GM18508 (cell line): ENCODE data around the gene TPBGL.

ENCODE experiments used
- ATAC-seq: cut with Tn5 transposase; IDR thresholded peaks from one replicate; pipeline ENCODE4 v1.9.1; 2021; ENCODE audit warnings: moderate number of reproducible peaks; ENCODE audit not compliant: insufficient read depth, unreplicated experiment

TPBGL gene

DNA sequence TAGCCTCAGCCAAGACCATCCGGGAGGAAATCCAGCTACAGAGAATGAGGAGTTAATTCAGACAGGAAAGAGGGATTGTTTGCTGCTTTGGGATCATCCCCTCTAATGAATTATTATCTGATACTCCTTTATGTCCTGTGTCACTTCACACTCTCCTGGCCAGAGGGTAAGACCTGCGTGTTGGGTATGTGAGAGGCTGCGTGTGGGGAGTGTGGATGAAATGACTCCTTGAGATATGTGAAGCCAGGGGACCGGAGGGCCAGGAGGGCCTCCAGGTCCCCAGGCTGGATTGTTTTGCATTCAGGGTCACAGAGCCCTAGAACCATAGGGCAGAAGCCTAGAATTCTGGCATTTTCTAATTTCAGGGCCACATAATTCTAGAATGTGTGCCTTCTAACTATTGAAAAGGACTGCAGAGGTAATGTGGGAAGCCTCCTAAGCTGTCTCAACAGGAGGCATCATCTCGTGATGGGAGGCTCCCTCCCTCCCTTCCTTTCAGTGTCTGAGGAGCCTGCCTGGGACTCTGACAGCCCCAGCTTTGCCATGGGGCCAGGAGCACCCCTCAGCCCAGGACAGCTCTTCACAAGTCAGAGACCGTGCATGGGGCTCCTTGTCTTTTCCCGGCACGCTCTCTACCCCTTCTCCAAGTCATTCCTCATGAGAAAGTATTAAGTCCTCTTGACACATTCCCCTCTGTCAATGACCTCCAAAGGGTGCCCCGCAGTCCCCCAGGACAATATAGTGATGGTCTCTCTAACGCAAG, 3.7 kb downstream of the TPBGL start:
- no peak for ATAC-seq

- no peak for ATAC-seq
These were observed 4.9 kb downstream of the TPBGL start for GRCh38 chr11:75245356-75246005.

DNA sequence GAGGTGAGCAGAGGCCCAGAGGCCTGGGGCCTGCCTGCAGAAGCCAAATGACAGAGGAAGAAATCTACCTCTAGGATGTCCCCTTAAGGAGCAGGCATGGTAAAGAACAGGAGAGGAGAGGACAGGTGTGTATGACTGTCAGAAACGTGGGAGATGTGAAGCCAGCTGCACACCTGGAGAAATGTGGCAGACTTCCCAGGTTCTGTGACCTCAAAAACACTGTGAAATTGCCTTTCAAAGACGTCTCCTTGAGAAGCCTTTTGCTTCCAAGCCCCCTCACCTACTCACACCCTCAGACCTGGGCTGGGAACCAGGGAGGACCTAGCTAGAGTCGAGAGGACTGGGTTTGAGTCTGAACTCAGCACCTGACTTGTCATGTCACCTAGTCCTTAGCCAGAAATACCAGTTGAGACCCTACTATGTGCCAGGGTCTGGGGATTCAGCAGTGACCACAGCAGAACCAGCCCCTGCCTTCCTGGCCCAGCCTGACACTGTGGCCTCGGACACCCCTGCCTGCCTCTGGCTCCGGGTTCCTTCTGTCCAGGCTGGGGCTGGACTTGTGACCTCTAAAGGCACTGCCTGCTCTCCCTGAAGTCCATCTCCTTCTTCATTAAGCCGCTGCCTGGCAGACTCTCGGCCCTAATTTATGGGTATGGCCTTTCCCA, 5.6 kb downstream of the TPBGL start:
- no peak for ATAC-seq

DNA sequence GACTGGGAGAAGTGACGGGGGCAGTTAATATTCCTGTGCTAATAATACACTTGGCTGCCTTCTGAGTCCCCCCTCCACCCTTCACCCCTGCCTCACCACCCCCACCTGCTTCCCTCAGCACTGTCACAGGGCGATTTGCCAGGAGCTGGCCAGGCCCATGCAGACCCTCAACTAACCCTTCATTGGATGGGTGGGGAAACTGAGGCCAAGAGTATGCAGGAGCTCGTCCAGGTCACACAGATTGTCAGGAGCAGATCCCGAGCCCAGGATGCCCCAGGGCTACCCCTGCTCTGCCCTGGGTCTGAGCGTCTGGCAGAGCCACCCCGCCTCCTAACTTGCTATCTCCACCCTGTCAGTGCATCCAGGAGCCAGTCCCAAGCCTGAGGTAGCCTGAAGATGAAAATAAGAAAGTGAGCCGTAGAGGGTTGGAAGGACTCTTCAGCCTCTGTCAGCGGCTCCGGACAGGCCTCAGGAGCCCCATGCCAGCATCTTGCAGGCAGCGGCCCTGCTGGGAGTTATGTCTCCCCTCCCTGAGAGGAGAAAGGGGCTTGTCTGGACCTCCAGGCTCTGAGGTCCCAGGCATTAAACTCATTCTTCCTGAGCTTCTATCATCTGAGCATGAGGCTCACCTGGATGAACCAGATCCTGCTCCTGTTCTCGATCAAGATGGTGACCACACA, 6.2 kb downstream of the TPBGL start:
- ATAC-seq = no peak

DNA sequence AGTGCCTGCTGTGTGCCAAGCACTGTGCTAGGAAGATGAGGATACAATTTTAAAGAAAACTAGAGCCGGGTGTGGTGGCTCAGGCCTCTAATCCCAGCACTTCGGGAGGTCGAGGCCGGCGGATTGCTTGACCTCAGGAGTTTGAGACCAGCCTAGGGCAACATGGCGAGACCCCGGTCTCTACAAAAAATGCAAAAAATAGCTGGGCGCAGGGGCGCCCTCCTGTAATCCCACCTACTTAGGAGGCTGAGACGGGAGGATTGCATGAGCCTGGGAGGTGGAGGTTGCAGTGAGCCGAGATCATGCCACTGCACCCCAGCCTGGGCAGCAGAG, 8.3 kb downstream of the TPBGL start:
- no peak for ATAC-seq

GRCh38 chr11:75249704-75250103, 9.1 kb downstream of the TPBGL start:
- no peak for ATAC-seq

DNA sequence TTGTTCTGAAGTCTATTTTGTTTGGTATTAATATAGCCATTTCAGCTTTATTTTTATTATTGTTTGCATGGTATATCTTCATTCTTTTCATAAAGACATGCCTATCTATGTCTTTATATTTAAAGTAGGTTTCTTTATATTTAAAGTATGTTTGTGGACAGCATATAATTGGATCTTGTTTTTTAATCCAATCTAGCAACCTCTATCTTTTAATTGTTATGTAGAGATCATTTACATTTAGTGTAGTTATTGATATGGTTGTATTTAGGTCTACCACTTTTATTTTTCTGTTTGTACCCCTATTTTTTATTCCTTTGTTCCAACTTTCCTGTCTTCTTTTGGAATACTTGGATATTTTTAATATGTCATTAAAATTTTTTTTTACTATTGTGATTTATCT, 13.8 kb downstream of the TPBGL start:
- no peak for ATAC-seq

GRCh38 chr11:75260396-75261170, 20.0 kb downstream of the TPBGL start:
- no peak for ATAC-seq

DNA sequence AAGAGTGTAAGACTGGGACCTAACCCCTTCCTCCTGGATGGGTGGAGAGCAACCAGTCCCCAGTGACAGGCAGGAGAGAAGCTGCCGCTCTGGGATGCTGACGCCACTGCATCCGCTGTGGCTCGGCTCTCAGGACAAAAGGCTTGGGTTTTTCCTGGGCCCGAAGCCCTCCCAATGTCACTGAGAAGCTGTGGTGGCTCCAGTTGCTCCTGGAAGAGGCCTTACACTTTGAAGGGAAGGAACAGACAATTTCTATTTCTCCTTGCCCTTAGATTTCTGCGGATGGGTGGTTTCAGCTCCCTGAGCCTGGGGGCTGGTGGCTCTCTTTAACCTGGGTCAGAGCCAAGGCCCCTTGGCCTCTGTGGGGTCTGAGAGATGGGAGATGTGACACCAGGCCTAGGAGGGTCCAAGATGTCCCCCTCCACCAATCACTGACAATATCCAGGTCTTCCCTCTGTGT, 21.4 kb downstream of the TPBGL start:
- no peak for ATAC-seq

GRCh38 chr11:75262436-75262835, 21.9 kb downstream of the TPBGL start:
- ATAC-seq = no peak

- no peak for ATAC-seq
These were observed 22.6 kb downstream of the TPBGL start for GRCh38 chr11:75262961-75263852.

- ATAC-seq = no peak
These were observed 23.4 kb downstream of the TPBGL start for GRCh38 chr11:75263944-75264349.

GRCh38 chr11:75264356-75264755, 23.8 kb downstream of the TPBGL start:
- ATAC-seq = no peak

GRCh38 chr11:75264971-75265370, 24.4 kb downstream of the TPBGL start:
- no peak for ATAC-seq

DNA sequence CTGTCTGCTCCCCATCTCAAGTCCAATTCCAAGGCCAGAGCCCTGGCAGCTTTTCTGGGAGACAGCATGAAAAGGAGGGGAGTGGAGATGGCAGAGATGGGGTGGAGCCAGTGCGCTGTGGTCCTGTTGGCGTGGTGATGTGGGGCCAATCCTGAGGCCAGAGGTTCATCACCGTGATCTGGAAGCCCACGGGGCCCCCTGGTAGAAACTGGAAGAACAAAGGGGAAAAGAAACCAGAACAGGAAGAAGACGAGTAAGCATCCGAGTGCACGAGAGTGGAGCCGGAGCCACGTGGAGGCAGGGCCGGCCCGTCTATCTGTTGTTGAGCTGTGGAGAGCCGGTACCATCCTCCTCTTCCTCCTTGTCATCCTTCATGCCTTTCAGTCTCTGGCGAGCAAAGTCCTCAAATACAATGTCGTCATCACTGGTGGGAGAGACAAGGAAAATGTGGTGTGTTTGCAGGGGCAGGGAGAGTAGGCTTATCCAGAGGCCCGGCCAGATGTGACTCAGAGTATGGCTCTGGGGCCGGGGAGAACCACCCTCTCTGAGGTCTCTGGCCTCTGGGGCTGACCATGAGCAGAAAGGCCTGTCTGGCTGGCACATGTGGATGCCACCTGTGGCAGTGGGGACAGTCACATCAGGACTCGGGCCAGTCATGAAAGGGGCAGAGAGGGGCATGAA, 25.4 kb downstream of the TPBGL start:
- no peak for ATAC-seq

- no peak for ATAC-seq
These were observed 26.8 kb downstream of the TPBGL start for GRCh38 chr11:75267171-75267970.

DNA sequence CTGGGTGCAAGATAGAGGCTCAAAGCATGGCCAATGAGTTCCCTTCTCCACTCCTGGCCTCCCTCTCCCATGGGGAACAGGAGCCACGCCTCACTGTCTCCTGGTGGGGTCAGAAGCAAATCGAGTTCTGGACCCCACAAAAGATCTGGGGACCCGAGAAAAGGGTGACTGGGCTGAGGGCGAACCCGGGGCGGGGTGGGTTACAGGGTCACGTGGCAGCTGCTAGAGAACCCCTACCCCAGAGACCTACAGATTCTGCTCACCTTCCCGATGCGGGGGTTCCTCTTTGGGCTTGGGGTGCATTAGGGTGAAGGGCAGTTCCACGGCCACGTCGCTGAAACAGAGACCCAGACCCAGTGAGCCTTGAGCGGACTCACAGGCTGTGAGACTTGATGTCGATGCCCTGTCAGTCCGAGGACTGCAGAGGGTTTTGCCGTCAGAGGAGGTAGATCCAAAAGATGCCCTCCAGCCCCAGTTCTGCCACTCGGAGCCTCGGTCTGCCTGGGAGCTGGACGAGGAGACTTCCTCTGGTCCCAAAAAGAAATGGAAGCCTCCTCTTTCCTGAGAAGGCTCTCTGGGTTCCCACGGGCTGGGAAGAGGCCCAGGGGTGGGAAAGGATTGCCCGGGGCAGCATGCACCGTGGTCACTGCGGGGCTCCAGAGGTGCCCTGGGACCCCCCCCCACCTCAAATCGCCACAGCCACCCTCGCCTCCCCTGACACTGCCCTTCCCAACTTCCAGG, 28.2 kb downstream of the TPBGL start:
- ATAC-seq = no peak
